Left lung (tissue), 10 donors: ENCODE results near the gene LEAP2. TPM values are rescaled to one million over a fixed set of nuclear protein-coding genes. Genes with fewer than 3 reads are reported as not detected.

Source experiments
- ATAC-seq: fragments of 200-7000 bp; cut with Tn5 transposase; one replicate; pipeline ENCODE4 v1.9.1; 2020; ENCODE audit warnings: moderate library complexity
- DNase-seq, 4 donors: peaks; one replicate each; pipeline ENCODE4 v3.0.0-alpha.2; 2013 to 2020
- H3K27ac ChIP-seq, 2 donors: fragments of 200-600 bp; sonication (generic) in 1 of 2; one replicate each; pipeline versions ENCODE4 v1.5.0 to v1.8.0; 2020 to 2021
- H3K27me3 ChIP-seq, 2 donors: fragments of 200-600 bp; sonication (generic) in 1 of 2; one replicate each; pipeline versions ENCODE4 v1.5.0 to v1.8.0; 2020 to 2021
- H3K36me3 ChIP-seq, 2 donors: fragments of 200-600 bp; sonication (generic) in 1 of 2; one replicate each; pipeline versions ENCODE4 v1.5.0 to v1.8.0; 2020 to 2021
- H3K4me1 ChIP-seq, 2 donors: fragments of 200-600 bp; one replicate each; pipeline ENCODE4 v1.8.0; 2021
- H3K4me3 ChIP-seq, 2 donors: fragments of 200-600 bp; sonication (generic) in 1 of 2; one replicate each; pipeline versions ENCODE4 v1.5.0 to v1.8.0; 2020 to 2021; ENCODE audit warnings: mild to moderate bottlenecking in 1 of 2
- H3K9me3 ChIP-seq, 2 donors: fragments of 200-600 bp; sonication (generic) in 1 of 2; one replicate each; pipeline versions ENCODE4 v1.5.0 to v1.8.0; 2020 to 2021
- CTCF ChIP-seq, 2 donors: fragments of 200-600 bp; sonication (generic) in 1 of 2; IDR thresholded peaks; one replicate each; pipeline versions ENCODE4 v1.5.0 to v1.8.0; 2021; ENCODE audit warnings: antibody characterized with exemption in 2 of 2
- intact Hi-C, 2 donors: fragments of 100-400 bp; cut with DNase I; formaldehyde crosslinking; loops; one replicate each; pipeline versions ENCODE4 v1.11.2 to v1.14.2; 2022
- polyA plus RNA-seq, 6 donors: library from polyadenylated mRNA; unstranded; fragments of 120-200 nt; gene quantifications; one replicate each; pipeline ENCODE4 v1.2.1, GENCODE V29; 2013; ENCODE audit not compliant: insufficient read length in 6 of 6
- total RNA-seq, 2 donors: library from RNA; stranded (reverse); fragmentation: NEBNext Ultra II Directional; extraction: Animal tissue kit (Norgen Biotek cat#: 25700); gene quantifications; one replicate each; pipeline ENCODE4 v1.2.1, GENCODE V29; 2021
- donor health status: DM: no; HTN: yes; CAD: no.
- donor health status: DM: no; HTN: no; CAD: no.

LEAP2 gene
- total and polyA plus RNA-seq, 8 donors: 1.2 to 6.0 (median 4.0) TPM

GRCh38 chr5:132830436-132831094 is 42.9 kb upstream of the LEAP2 start, which contains the start of gene SHROOM1:
Gene SHROOM1, minus strand, starts transcription at chr5:132830647. Its CDS starts 4,507 bp downstream, at chr5:132826140.
- DNase-seq (peak in 2 of 4 donors; percentile 72 to 91), ATAC-seq (peak; percentile 88)
- H3K27ac ChIP-seq: peak within 1 kb of the TSS; percentile 72 to 92

GRCh38 chr5:132831095-132831860 is 42.2 kb upstream of the LEAP2 start:
- Histone ChIP-seq H3K4me1 (peaks cover 6 to 22% of the 10 kb centered on the region in 2 donors), H3K9me3 (no peaks in the 10 kb centered on the region), H3K4me3 (peak overlapping the region in 1 of 2 donors; percentile 74), H3K36me3 (no peaks in the 10 kb centered on the region), H3K27me3 (peaks cover 0 to 53% of the 10 kb centered on the region in 2 donors), H3K27ac (peak overlapping the region; percentile 72 to 92)
- DNase-seq (peak in 1 of 4 donors; percentile 65), ATAC-seq (no peak)
- intact Hi-C loops: no loop called here
- no peak for TF ChIP-seq CTCF (IDR thresholded peaks at IDR 0.05)

More at GRCh38 chr5:132830436-132831094, 42.9 kb upstream of the LEAP2 start, which contains the start of gene SHROOM1:
- Histone ChIP-seq H3K4me1 (peaks cover 6 to 28% of the 10 kb centered on the region in 2 donors), H3K36me3 (no peaks in the 10 kb centered on the region), H3K27me3 (peaks cover 0 to 60% of the 10 kb centered on the region in 2 donors), H3K9me3 (no peaks in the 10 kb centered on the region), H3K4me3 (peak within 1 kb of the TSS; percentile 71 to 74)
- intact Hi-C loops: no loop called here
- no peak for TF ChIP-seq CTCF (IDR thresholded peaks at IDR 0.05)

GRCh38 chr5:132832612-132833011 is 40.9 kb upstream of the LEAP2 start:
- no peak for TF ChIP-seq CTCF (IDR thresholded peaks at IDR 0.05)
- peaks cover 6 to 24% of the 10 kb centered on the region in 2 donors for H3K4me1 ChIP-seq
- peaks cover 0 to 40% of the 10 kb centered on the region in 2 donors for H3K27me3 ChIP-seq
- ATAC-seq (no peak), DNase-seq (no peak)
- H3K27ac ChIP-seq: no peak overlapping the region
- H3K4me3 ChIP-seq: no peak overlapping the region
- no peaks in the 10 kb centered on the region for H3K36me3 ChIP-seq
- intact Hi-C loops: no loop called here
- no peaks in the 10 kb centered on the region for H3K9me3 ChIP-seq

- no peak overlapping the region for H3K4me3 ChIP-seq
- no peak for TF ChIP-seq CTCF (IDR thresholded peaks at IDR 0.05)
- H3K9me3 ChIP-seq: no peaks in the 10 kb centered on the region
- H3K27ac ChIP-seq: no peak overlapping the region
- intact Hi-C loops: no loop called here
- peaks cover 0 to 25% of the 10 kb centered on the region in 2 donors for H3K27me3 ChIP-seq
- no peaks in the 10 kb centered on the region for H3K36me3 ChIP-seq
- ATAC-seq (no peak), DNase-seq (no peak)
- peaks cover 6 to 23% of the 10 kb centered on the region in 2 donors for H3K4me1 ChIP-seq
Measured at GRCh38 chr5:132834057-132834456, 39.4 kb upstream of the LEAP2 start.

GRCh38 chr5:132836852-132837251 is 36.6 kb upstream of the LEAP2 start:
- peaks cover 10 to 30% of the 10 kb centered on the region in 2 donors for H3K4me1 ChIP-seq
- DNase-seq (no peak), ATAC-seq (no peak)
- H3K27ac ChIP-seq: no peak overlapping the region
- H3K9me3 ChIP-seq: no peaks in the 10 kb centered on the region
- H3K36me3 ChIP-seq: no peaks in the 10 kb centered on the region
- H3K27me3 ChIP-seq: no peaks in the 10 kb centered on the region
- no peak for TF ChIP-seq CTCF (IDR thresholded peaks at IDR 0.05)
- no peak overlapping the region for H3K4me3 ChIP-seq
- intact Hi-C loops: no loop called here
